Activated naive CD4-positive, alpha-beta T cell treated with anti-CD3 and anti-CD28 coated beads for 36 hours (primary cell): ENCODE measurements around the gene TANGO2. TPM values are rescaled to one million over a fixed set of nuclear protein-coding genes. Genes with fewer than 3 reads are reported as not detected.

ENCODE experiments used
- CTCF ChIA-PET: fragments of 350-600 bp; sonication (Branson Sonifier 250); formaldehyde crosslinking; loops from one replicate; lab custom pipeline; 2021; ENCODE audit warnings: antibody characterized with exemption; lab: Charles Lee
- DNase-seq: peaks from one replicate; pipeline ENCODE4 v3.0.0-alpha.2; 2020
- H3K27ac Mint-ChIP-seq: one replicate; pipeline ENCODE4 v1.8.0; 2021; ENCODE audit warnings: mild to moderate bottlenecking, mixed read lengths
- H3K27me3 Mint-ChIP-seq: one replicate; pipeline ENCODE4 v1.8.0; 2021; ENCODE audit warnings: low read depth, mixed read lengths
- H3K36me3 Mint-ChIP-seq: one replicate; pipeline ENCODE4 v1.8.0; 2021; ENCODE audit warnings: low read depth, mixed read lengths
- H3K4me1 Mint-ChIP-seq: one replicate; pipeline ENCODE4 v1.8.0; 2021; ENCODE audit warnings: low read depth, mixed read lengths
- H3K4me3 Mint-ChIP-seq: one replicate; pipeline ENCODE4 v1.8.0; 2021; ENCODE audit warnings: mild to moderate bottlenecking, moderate library complexity, mixed read lengths
- H3K9me3 Mint-ChIP-seq: one replicate; pipeline ENCODE4 v1.8.0; 2021; ENCODE audit warnings: mixed read lengths
- intact Hi-C: fragments of 100-400 bp; cut with micrococcal nuclease; formaldehyde crosslinking; loops from one replicate; pipeline ENCODE4 v1.15.1; 2023
- total RNA-seq, 2 experiments: library from RNA; stranded (reverse); gene quantifications; one replicate each; pipeline ENCODE4 v1.2.3, GENCODE V29; 2021

TANGO2 gene
- total RNA-seq, 2 experiments from 2014 or later, result 16.0 to 19.0 TPM

DNA sequence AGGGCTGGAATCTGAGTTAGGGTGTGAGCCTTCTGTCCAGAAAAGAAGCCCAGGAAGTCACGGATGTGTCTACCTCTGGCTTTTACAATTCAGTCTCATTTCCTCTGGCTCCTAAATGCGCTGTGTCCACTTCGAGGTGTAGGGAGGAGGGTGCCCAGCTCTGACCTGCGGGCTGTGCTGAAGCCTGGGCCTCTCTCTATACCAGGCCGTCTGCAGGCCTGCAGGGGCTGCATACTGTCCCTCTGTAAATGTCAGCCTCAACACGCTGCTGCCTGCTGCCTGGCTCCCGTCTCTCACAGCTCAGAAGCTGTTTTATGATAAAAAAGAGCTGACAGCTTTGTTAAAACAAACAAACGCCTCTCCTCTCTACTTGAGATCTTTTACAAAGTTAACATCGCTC lies 18.8 kb upstream of the TANGO2 start:
- CTCF ChIA-PET, result no interaction called here
- intact Hi-C loops, result no loop called here
- Mint-ChIP-seq H3K9me3 (peaks cover 13% of the 10 kb centered on the region), H3K4me3 (no peak overlapping the region), H3K27me3 (no peaks in the 10 kb centered on the region), H3K36me3 (peaks cover 1% of the 10 kb centered on the region), H3K27ac (no peak overlapping the region), H3K4me1 (no peaks in the 10 kb centered on the region)
- DNase-seq, result no peak

DNA sequence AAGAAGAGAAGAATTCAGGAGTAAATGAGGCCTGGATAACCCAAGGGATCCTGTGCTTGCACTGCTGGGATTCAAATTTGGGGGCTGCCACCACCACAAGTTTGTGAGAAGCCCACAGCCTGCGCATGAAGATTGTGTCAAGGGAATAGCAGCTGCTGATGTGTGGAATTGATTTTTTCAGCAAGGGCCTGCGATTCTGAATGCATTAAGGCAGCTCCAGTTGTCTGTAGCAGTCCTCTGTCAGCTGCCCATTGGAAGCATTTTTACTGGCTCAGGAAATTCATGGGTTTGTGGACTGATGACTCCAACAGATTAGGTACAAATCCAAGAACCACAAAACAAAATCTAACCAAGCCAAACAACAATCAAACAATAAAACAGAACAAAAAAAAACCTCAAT lies 18.3 kb upstream of the TANGO2 start:
- no peak overlapping the region for H3K4me3 Mint-ChIP-seq
- H3K27me3 Mint-ChIP-seq, result no peaks in the 10 kb centered on the region
- H3K36me3 Mint-ChIP-seq, result peaks cover 1% of the 10 kb centered on the region
- CTCF ChIA-PET, result no interaction called here
- H3K9me3 Mint-ChIP-seq, result peaks cover 13% of the 10 kb centered on the region
- no peak for DNase-seq
- intact Hi-C loops, result no loop called here
- H3K4me1 Mint-ChIP-seq, result no peaks in the 10 kb centered on the region
- no peak overlapping the region for H3K27ac Mint-ChIP-seq

DNA sequence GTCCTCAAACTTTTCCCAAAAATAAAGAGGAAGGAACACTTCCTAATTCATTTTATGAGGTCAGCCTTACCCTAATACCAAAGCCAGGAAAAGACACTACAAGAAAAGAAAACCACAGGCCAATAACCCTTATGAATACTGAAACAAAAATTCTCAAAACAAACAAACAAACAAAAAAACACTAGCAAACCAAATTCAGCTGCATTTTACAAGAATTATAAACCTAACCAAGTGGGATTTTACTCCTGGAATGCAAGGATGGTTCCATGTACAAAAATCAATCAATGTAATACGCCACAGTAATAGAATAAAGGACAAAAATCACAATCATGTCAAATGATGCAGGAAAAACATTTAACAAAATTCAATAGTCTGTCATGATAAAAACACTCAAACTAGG lies 17.6 kb upstream of the TANGO2 start:
- H3K36me3 Mint-ChIP-seq, result peaks cover 1% of the 10 kb centered on the region
- CTCF ChIA-PET, result no interaction called here

DNA sequence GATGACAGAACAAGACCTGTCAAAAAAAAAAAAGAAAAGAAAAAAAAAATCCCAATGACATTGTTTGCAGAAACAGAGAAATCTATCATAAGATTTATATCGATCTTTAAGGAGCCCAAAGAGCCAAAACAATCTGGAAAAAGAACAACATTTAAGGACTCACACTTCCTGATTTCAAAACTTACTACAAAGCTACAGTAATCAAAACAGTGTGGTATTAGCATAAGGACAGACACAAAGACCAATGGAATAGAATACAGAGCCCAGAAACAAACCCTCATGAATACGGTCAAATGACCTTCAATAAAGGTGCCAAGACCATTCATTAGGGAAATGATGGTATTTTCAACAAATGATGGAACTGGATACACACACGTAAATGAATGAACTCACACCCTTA lies 16.4 kb upstream of the TANGO2 start:
- Mint-ChIP-seq H3K27me3 (no peaks in the 10 kb centered on the region), H3K9me3 (peaks cover 13% of the 10 kb centered on the region), H3K4me1 (no peaks in the 10 kb centered on the region), H3K4me3 (no peak overlapping the region), H3K27ac (no peak overlapping the region), H3K36me3 (peaks cover 1% of the 10 kb centered on the region)
- no peak for DNase-seq
- intact Hi-C loops, result no loop called here
- CTCF ChIA-PET, result interaction anchor here (0.6 kb wide), 1 partner anchor 163 kb away, joined by 4 read pairs; no protein-coding TSS in a partner anchor

More for the DNA sequence above, 17.6 kb upstream of the TANGO2 start:
- Mint-ChIP-seq H3K9me3 (peaks cover 13% of the 10 kb centered on the region), H3K4me3 (no peak overlapping the region), H3K27ac (no peak overlapping the region), H3K4me1 (no peaks in the 10 kb centered on the region), H3K27me3 (no peaks in the 10 kb centered on the region)
- intact Hi-C loops, result no loop called here
- DNase-seq, result no peak

DNA sequence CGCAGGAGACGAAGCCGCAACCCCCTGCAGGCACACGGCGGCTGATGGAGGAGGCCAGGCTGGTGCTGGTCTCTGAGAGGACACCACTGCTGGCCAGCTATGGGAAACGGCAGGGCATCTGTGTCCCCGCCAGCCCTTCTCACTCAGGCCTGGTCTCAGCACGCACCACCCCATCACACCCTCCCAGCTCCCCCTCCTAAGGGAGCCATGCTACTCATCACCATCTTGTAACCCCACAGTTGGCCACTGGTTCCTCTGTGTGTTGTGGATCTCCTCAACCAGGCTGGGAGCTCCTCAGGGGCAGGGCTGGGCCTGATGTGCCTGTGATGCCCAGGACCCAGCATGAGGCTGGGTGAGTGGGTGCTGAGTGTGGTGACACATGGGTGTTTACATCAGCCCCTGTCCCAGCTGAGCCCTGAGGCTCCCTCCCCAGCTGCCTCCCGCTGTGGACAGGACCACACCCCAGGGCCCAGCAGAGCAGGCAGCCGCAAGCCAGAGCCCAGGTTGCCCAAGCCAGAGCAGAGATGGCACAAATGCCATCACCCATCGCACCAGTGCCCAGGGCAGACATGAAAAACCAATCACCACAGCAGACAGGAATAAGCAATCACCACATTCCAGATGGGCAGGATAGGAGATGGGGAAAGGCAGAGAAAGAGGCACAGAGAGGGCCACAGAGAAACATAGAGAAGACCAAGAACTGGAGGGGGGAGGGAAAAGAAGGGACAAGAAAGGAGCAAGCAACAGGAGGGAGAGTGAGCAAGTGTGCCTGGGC lies 12.5 kb upstream of the TANGO2 start:
- Mint-ChIP-seq H3K36me3 (no peaks in the 10 kb centered on the region), H3K27ac (no peak overlapping the region), H3K9me3 (peaks cover 5% of the 10 kb centered on the region), H3K4me1 (no peaks in the 10 kb centered on the region), H3K27me3 (no peaks in the 10 kb centered on the region), H3K4me3 (no peak overlapping the region)
- CTCF ChIA-PET, result no interaction called here
- DNase-seq, result no peak
- intact Hi-C loops, result no loop called here

DNA sequence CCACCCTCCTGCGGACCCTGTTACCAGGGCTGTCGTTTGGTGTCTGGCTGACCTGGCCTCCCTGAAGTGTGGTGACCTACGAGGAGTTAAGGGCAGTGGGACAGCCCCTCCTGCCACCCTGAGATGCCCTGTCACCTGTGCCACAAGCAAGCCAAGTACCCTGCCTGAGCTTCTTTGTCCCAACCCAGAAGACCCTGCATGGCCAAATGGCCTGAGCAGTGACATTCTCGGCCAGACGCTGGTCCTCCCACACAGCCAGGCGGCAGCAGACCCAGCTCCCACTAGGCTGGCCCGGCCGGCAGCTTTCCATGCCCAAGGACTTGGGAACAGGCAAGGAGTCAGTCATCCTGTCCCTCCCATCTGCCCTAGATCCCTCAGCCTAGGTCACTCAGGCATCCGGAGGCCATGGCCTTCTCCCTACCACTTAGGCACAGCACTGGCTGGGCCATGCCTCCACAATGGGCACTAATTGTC lies 11.9 kb upstream of the TANGO2 start:
- Mint-ChIP-seq H3K4me3 (no peak overlapping the region), H3K36me3 (no peaks in the 10 kb centered on the region), H3K9me3 (peaks cover 2% of the 10 kb centered on the region), H3K4me1 (no peaks in the 10 kb centered on the region), H3K27me3 (no peaks in the 10 kb centered on the region), H3K27ac (no peak overlapping the region)
- intact Hi-C loops, result no loop called here
- CTCF ChIA-PET, result no interaction called here
- DNase-seq, result no peak

DNA sequence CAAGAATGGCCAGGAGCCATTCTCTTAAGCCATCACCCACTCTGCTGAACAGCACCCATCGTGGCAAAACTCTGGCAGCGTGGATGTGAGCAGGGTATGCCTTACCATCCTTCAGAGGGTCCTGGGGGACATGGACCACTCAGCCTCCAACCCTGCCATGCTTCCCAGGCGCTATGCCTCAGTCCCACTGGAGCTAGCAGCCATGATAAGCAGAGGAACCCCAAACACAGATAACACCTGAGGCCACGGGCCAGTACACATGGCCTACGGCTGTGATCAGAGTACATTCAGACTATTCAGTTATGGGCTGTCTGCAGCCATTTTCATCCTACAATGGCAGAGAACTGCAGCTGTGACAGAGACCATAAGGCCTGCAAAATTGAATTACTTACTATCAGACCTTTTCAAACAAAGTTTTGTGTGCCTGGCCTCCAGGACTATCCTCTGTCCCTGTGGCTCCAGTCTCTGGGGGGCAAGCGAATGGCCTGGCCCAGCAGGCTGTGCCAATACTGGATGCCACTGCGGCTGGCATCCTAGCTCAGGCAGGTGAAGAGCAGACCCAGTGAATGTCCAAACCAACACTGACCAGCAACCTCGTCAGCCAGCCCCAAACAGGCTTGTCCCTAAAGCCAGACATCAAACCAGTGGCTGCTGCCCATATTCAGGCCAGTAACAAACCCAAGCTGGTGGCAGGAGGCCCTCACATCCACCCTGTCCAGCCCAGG lies 11.2 kb upstream of the TANGO2 start:
- H3K9me3 Mint-ChIP-seq, result no peaks in the 10 kb centered on the region

DNA sequence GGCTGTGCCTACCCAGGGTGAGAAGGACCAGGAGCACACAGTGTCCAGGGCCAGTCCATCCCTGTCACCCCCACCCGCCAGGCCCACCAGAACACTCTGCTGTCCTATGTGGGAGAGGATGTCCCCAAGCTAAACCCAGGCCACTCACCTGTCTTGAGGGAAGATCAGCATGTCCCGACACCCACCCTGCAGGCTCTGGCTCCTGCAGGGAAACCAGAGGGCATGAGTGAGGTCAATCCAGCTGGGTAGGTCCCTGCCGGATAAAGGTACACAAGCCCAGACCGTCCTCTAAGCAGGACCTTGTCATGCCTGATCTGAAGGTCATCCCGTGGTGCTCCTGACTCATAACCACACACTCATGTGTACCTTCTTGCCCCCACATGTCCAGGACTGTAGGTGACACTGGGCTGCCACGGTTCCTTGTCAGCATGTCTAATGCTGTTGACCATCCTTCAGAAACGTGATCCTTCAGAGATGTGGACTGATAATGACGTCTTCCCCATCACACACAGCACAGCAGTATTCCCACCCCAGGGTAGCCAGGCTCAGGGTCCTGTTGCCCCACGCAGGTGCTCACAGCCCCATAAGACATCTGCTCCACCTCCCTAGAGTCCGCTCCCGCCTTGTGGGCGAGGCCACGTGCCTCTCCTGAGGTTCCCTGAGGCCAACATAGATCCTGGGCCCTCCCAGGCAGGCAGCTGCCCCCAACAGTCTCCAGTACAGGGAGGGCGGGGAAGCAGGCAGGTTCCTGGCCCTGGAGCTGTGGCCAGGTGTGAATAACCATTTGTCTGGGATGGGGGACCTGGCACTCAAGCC lies 10.4 kb upstream of the TANGO2 start:
- no peaks in the 10 kb centered on the region for H3K36me3 Mint-ChIP-seq
- no peak for DNase-seq
- CTCF ChIA-PET, result interaction anchor here (1.6 kb wide), 1 partner anchor 10 kb away, joined by 6 read pairs; the partner anchor contains the start of gene TANGO2
- no peak overlapping the region for H3K4me3 Mint-ChIP-seq
- H3K27me3 Mint-ChIP-seq, result peaks cover 6% of the 10 kb centered on the region
- H3K27ac Mint-ChIP-seq, result no peak overlapping the region
- intact Hi-C loops, result no loop called here
- H3K9me3 Mint-ChIP-seq, result no peaks in the 10 kb centered on the region
- no peaks in the 10 kb centered on the region for H3K4me1 Mint-ChIP-seq

More for the DNA sequence above, 11.2 kb upstream of the TANGO2 start:
- H3K27me3 Mint-ChIP-seq, result no peaks in the 10 kb centered on the region
- CTCF ChIA-PET, result no interaction called here
- no peak for DNase-seq
- H3K4me1 Mint-ChIP-seq, result no peaks in the 10 kb centered on the region
- intact Hi-C loops, result no loop called here
- no peak overlapping the region for H3K4me3 Mint-ChIP-seq
- no peak overlapping the region for H3K27ac Mint-ChIP-seq
- H3K36me3 Mint-ChIP-seq, result no peaks in the 10 kb centered on the region

DNA sequence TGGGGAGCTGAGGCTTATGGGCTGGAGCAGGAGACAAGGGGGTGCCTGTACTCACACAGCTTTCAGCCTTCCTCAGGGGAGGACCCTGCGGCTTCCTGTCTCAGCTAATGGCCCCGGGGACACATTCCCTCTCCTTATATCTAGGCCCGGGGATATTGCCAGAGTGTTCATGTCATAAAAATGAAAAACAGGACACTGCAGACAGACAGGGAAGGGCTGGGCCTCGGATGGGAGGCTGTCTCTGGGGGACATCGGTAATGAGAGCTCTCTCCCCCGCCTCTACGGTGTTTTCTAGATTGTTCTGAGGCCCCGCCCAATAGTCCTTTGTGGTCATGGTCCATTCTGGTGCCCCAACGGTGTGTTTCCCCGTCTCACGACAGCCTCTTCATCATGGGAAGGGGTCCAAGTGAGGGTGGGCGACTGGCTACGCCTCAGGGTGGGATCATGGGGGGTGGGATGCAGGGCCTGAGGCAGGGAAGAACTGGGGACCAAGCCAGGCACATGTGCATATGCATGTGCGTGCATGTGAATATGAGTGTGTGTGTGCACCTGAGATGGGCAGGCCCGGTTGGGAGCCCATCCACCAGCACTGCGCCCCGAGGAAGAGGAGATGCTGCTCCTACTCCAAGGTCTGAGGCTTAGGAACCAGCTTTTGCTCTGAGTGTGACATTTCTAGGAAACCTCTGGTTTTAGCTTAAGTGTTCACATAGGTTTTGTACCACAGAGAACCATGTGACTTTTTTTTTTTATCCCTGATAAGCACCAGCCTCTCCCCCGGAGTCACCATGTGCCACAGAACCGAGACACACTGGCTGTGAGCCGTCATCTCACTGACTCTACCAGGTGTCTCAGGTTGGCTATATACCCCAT lies 9.6 kb upstream of the TANGO2 start:
- Mint-ChIP-seq H3K27me3 (peaks cover 7% of the 10 kb centered on the region), H3K4me1 (peaks cover 1% of the 10 kb centered on the region), H3K9me3 (no peaks in the 10 kb centered on the region), H3K36me3 (no peaks in the 10 kb centered on the region), H3K4me3 (no peak overlapping the region), H3K27ac (no peak overlapping the region)
- CTCF ChIA-PET, result interaction anchor here (0.6 to 1.6 kb wide), 3 partner anchors 9 to 589 kb away, joined by 3 to 6 read pairs (median 4); partner anchors contain the start of gene TANGO2
- intact Hi-C loops, result no loop called here
- no peak for DNase-seq

DNA sequence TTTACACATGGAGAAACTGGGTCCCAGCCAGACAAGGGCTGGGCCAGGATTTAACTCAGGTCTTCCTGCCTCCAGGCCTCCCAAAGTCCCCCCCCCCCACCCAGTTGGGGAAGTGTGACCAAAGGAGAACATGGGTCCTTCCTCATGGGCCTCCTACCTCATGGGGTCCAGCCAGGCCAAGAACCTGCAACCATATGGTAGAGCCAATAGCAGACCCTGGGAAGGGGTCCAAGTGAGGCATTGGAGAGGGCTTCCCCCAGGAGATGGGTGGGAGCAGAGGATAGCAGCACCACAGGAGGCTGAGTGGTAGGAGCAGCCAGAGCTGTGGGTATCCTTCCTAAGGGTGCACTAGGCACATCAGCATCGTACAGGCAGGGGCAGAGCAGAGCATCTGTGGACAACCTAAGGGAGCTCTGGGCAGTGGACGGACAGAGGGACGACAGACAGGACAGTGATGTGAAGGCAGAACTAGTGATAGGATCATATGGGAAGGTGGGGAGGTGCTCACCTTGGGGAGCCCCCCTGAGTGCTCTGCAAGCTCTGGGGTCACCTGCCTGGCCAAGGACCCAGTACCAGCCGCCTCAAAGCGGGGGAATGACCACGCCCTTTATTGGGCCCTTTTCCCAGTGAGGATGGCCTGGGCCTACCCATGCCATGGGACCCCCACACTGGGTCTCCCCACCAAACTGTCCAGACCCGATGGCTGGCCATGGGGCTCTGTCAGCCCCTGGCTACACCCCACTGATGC lies 8.7 kb upstream of the TANGO2 start:
- CTCF ChIA-PET, result interaction anchor here (1.4 to 1.6 kb wide), 3 partner anchors 8 to 43 kb away, joined by 4 to 7 read pairs (median 6); partner anchors contain the start of gene TANGO2
- DNase-seq, result no peak
- Mint-ChIP-seq H3K27me3 (peaks cover 7% of the 10 kb centered on the region), H3K36me3 (no peaks in the 10 kb centered on the region), H3K9me3 (no peaks in the 10 kb centered on the region), H3K4me1 (peaks cover 4% of the 10 kb centered on the region), H3K4me3 (no peak overlapping the region), H3K27ac (no peak overlapping the region)
- intact Hi-C loops, result no loop called here
